GM19324 (cell line): ENCODE measurements around the gene LDHAL6B.

Source experiments
- ATAC-seq: cut with Tn5 transposase; IDR thresholded peaks from one replicate; pipeline ENCODE4 v1.9.1; 2021; ENCODE audit warnings: mild to moderate bottlenecking, moderate library complexity; ENCODE audit not compliant: unreplicated experiment, low FRiP score

Gene LDHAL6B

GRCh38 chr15:59216911-59217310 lies 10.3 kb downstream of the LDHAL6B start:
- ATAC-seq: no peak

- ATAC-seq: no peak
Measured at GRCh38 chr15:59217876-59218498, 11.3 kb downstream of the LDHAL6B start.

GRCh38 chr15:59218710-59219109 lies 12.1 kb downstream of the LDHAL6B start:
- no peak for ATAC-seq

GRCh38 chr15:59221511-59222505 lies 15.2 kb downstream of the LDHAL6B start:
- ATAC-seq: no peak

GRCh38 chr15:59222906-59223550 lies 16.4 kb downstream of the LDHAL6B start:
- no peak for ATAC-seq

- no peak for ATAC-seq
Measured at GRCh38 chr15:59223736-59224135, 17.1 kb downstream of the LDHAL6B start.

GRCh38 chr15:59224474-59224873 lies 17.8 kb downstream of the LDHAL6B start:
- ATAC-seq: no peak

GRCh38 chr15:59227021-59227420 lies 20.4 kb downstream of the LDHAL6B start:
- no peak for ATAC-seq

GRCh38 chr15:59229015-59229414 lies 22.4 kb downstream of the LDHAL6B start:
- no peak for ATAC-seq

- no peak for ATAC-seq
Measured at GRCh38 chr15:59229453-59229852, 22.8 kb downstream of the LDHAL6B start.

GRCh38 chr15:59230531-59231055 lies 23.9 kb downstream of the LDHAL6B start:
- no peak for ATAC-seq

- ATAC-seq: no peak
Measured at GRCh38 chr15:59232476-59232875, 25.8 kb downstream of the LDHAL6B start.

- ATAC-seq: no peak
Measured at GRCh38 chr15:59236394-59236793, 29.8 kb downstream of the LDHAL6B start.

- peak; percentile 44 for ATAC-seq
Measured at GRCh38 chr15:59237119-59237855, 30.6 kb downstream of the LDHAL6B start.

- ATAC-seq: peak; percentile 53
Measured at GRCh38 chr15:59237924-59238331, 31.3 kb downstream of the LDHAL6B start.

- ATAC-seq: no peak
Measured at GRCh38 chr15:59240036-59240435, 33.4 kb downstream of the LDHAL6B start.

GRCh38 chr15:59242649-59243048 lies 36.0 kb downstream of the LDHAL6B start:
- ATAC-seq: no peak

- no peak for ATAC-seq
Measured at GRCh38 chr15:59243622-59244021, 37.0 kb downstream of the LDHAL6B start.

- ATAC-seq: peak; percentile 87
Measured at GRCh38 chr15:59244337-59244736, 37.7 kb downstream of the LDHAL6B start.

GRCh38 chr15:59245559-59245958 lies 38.9 kb downstream of the LDHAL6B start:
- no peak for ATAC-seq
